Measurements from ENCODE around the gene KIAA2012. TPM values are rescaled to one million over a fixed set of nuclear protein-coding genes. Genes with fewer than 3 reads are reported as not detected.

The KIAA2012 gene
- total RNA-seq, 1 donor from 2014 or later, result not detected

- DNase-seq (ENCODE audit: extremely low spot score, unreplicated experiment), result no peak
- Mint-ChIP-seq H3K4me3 (ENCODE audit: unreplicated experiment) (no peak overlapping the region), H3K36me3 (ENCODE audit: unreplicated experiment) (no peaks in the 10 kb centered on the region), H3K27me3 (ENCODE audit: unreplicated experiment) (no peaks in the 10 kb centered on the region), H3K9me3 (ENCODE audit: unreplicated experiment) (no peaks in the 10 kb centered on the region), H3K27ac (ENCODE audit: unreplicated experiment) (no peak overlapping the region), H3K4me1 (ENCODE audit: unreplicated experiment) (peaks cover 12% of the 10 kb centered on the region)
- no peak for TF ChIP-seq CTCF (IDR thresholded peaks at IDR 0.05)
Observed at GRCh38 chr2:202105025-202105424, 32.0 kb downstream of the KIAA2012 start.

GRCh38 chr2:202108345-202108744, 35.3 kb downstream of the KIAA2012 start:
- no peak for DNase-seq (ENCODE audit: extremely low spot score, unreplicated experiment)
- Mint-ChIP-seq H3K9me3 (ENCODE audit: unreplicated experiment) (no peaks in the 10 kb centered on the region), H3K4me1 (ENCODE audit: unreplicated experiment) (peaks cover 19% of the 10 kb centered on the region), H3K36me3 (ENCODE audit: unreplicated experiment) (no peaks in the 10 kb centered on the region), H3K27me3 (ENCODE audit: unreplicated experiment) (no peaks in the 10 kb centered on the region), H3K27ac (ENCODE audit: unreplicated experiment) (no peak overlapping the region), H3K4me3 (ENCODE audit: unreplicated experiment) (no peak overlapping the region)
- TF ChIP-seq CTCF (IDR thresholded peaks at IDR 0.05), result no peak

GRCh38 chr2:202109139-202109736, 36.2 kb downstream of the KIAA2012 start:
- H3K27me3 Mint-ChIP-seq (ENCODE audit: unreplicated experiment), result no peaks in the 10 kb centered on the region
- no peaks in the 10 kb centered on the region for H3K9me3 Mint-ChIP-seq (ENCODE audit: unreplicated experiment)
- TF ChIP-seq CTCF (IDR thresholded peaks at IDR 0.05), result no peak
- peaks cover 19% of the 10 kb centered on the region for H3K4me1 Mint-ChIP-seq (ENCODE audit: unreplicated experiment)
- DNase-seq (ENCODE audit: extremely low spot score, unreplicated experiment), result no peak
- H3K4me3 Mint-ChIP-seq (ENCODE audit: unreplicated experiment), result no peak overlapping the region
- H3K36me3 Mint-ChIP-seq (ENCODE audit: unreplicated experiment), result no peaks in the 10 kb centered on the region
- peak overlapping the region; percentile 54 for H3K27ac Mint-ChIP-seq (ENCODE audit: unreplicated experiment)

GRCh38 chr2:202109737-202110184, 36.7 kb downstream of the KIAA2012 start:
- H3K27me3 Mint-ChIP-seq (ENCODE audit: unreplicated experiment), result no peaks in the 10 kb centered on the region
- no peak overlapping the region for H3K4me3 Mint-ChIP-seq (ENCODE audit: unreplicated experiment)
- no peaks in the 10 kb centered on the region for H3K9me3 Mint-ChIP-seq (ENCODE audit: unreplicated experiment)
- TF ChIP-seq CTCF (IDR thresholded peaks at IDR 0.05), result no peak
- no peaks in the 10 kb centered on the region for H3K36me3 Mint-ChIP-seq (ENCODE audit: unreplicated experiment)
- DNase-seq (ENCODE audit: extremely low spot score, unreplicated experiment), result no peak
- H3K4me1 Mint-ChIP-seq (ENCODE audit: unreplicated experiment), result peaks cover 19% of the 10 kb centered on the region
- H3K27ac Mint-ChIP-seq (ENCODE audit: unreplicated experiment), result peak overlapping the region; percentile 54

- no peaks in the 10 kb centered on the region for H3K36me3 Mint-ChIP-seq (ENCODE audit: unreplicated experiment)
- no peak for DNase-seq (ENCODE audit: extremely low spot score, unreplicated experiment)
- no peak for TF ChIP-seq CTCF (IDR thresholded peaks at IDR 0.05)
- peaks cover 23% of the 10 kb centered on the region for H3K4me1 Mint-ChIP-seq (ENCODE audit: unreplicated experiment)
- H3K9me3 Mint-ChIP-seq (ENCODE audit: unreplicated experiment), result no peaks in the 10 kb centered on the region
- H3K27me3 Mint-ChIP-seq (ENCODE audit: unreplicated experiment), result no peaks in the 10 kb centered on the region
- no peak overlapping the region for H3K4me3 Mint-ChIP-seq (ENCODE audit: unreplicated experiment)
- H3K27ac Mint-ChIP-seq (ENCODE audit: unreplicated experiment), result no peak overlapping the region
Observed at GRCh38 chr2:202110491-202110890, 37.4 kb downstream of the KIAA2012 start.
